HFFc6 (cell line): ENCODE measurements around the gene COQ8B. TPM values are rescaled to one million over a fixed set of nuclear protein-coding genes. Genes with fewer than 3 reads are reported as not detected.

ENCODE experiments used
- DNase-seq: peaks from one replicate; pipeline ENCODE4 v3.0.0-alpha.2; 2018
- H3K27ac Mint-ChIP-seq: 2 replicates; pipeline ENCODE4 v1.8.0; 2020; ENCODE audit warnings: mild to moderate bottlenecking, mixed read lengths
- H3K27me3 Mint-ChIP-seq: 2 replicates; pipeline ENCODE4 v1.8.0; 2021; ENCODE audit warnings: mild to moderate bottlenecking, moderate library complexity, mixed read lengths; ENCODE audit not compliant: insufficient read depth
- H3K36me3 Mint-ChIP-seq: 2 replicates; pipeline ENCODE4 v1.8.0; 2021; ENCODE audit warnings: low read depth, mixed read lengths
- H3K4me1 Mint-ChIP-seq: 2 replicates; pipeline ENCODE4 v1.8.0; 2020; ENCODE audit warnings: low read depth, mixed read lengths
- H3K4me3 Mint-ChIP-seq: 2 replicates; pipeline ENCODE4 v1.8.0; 2020; ENCODE audit warnings: mild to moderate bottlenecking, moderate library complexity, mixed read lengths
- H3K9me3 Mint-ChIP-seq: 2 replicates; pipeline ENCODE4 v1.8.0; 2020; ENCODE audit warnings: mild to moderate bottlenecking, mixed read lengths
- total RNA-seq, 6 experiments: library from RNA; stranded (reverse); fragmentation: NEBNext Ultra II Directional; extraction: Animal tissue kit (Norgen Biotek cat#: 25700); gene quantifications; 2 replicates in 1 of 6; 3 replicates in 5 of 6; pipeline ENCODE4 v1.2.3, GENCODE V29; 2021
- TF ChIP-seq, protein P1 (sequence below): fragments of 200-600 bp; sonication (generic); IDR thresholded peaks from 2 replicates; pipeline ENCODE4 v1.5.0; 2021; ENCODE audit warnings: antibody characterized with exemption, mild to moderate bottlenecking

The COQ8B gene
- total RNA-seq, 6 experiments from 2014 or later = 19.8 to 28.6 (median 23.6) TPM

GRCh38 chr19:40685016-40685526 lies 31.6 kb downstream of the COQ8B start:
- H3K27me3 Mint-ChIP-seq = peaks cover 3% of the 10 kb centered on the region
- TF ChIP-seq, protein P1, sequence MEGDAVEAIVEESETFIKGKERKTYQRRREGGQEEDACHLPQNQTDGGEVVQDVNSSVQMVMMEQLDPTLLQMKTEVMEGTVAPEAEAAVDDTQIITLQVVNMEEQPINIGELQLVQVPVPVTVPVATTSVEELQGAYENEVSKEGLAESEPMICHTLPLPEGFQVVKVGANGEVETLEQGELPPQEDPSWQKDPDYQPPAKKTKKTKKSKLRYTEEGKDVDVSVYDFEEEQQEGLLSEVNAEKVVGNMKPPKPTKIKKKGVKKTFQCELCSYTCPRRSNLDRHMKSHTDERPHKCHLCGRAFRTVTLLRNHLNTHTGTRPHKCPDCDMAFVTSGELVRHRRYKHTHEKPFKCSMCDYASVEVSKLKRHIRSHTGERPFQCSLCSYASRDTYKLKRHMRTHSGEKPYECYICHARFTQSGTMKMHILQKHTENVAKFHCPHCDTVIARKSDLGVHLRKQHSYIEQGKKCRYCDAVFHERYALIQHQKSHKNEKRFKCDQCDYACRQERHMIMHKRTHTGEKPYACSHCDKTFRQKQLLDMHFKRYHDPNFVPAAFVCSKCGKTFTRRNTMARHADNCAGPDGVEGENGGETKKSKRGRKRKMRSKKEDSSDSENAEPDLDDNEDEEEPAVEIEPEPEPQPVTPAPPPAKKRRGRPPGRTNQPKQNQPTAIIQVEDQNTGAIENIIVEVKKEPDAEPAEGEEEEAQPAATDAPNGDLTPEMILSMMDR = no peak
- H3K27ac Mint-ChIP-seq = no peak overlapping the region
- no peak overlapping the region for H3K4me3 Mint-ChIP-seq
- H3K9me3 Mint-ChIP-seq = no peaks in the 10 kb centered on the region
- DNase-seq = no peak
- H3K4me1 Mint-ChIP-seq = no peaks in the 10 kb centered on the region
- H3K36me3 Mint-ChIP-seq = peaks cover 35% of the 10 kb centered on the region

DNA sequence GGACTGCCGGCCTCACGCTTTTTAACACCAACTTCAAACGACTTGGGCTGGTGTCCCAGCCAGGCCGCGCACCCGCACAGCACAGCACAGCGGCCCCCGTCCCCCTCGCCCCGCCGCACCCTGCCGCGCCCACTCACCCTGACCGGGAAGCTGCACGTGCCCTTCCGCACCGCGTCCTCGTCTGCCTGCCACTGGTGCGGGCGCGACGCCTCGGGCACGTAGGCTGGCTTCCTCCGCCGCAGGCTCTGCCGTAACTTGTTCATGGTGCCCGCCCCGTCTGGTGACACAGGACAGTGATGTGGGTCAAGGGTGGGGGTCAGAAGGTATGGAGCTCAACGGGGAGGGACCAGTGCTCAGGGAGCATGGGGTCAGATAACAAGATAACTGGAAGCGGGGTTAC lies 32.4 kb downstream of the COQ8B start:
- no peaks in the 10 kb centered on the region for H3K4me1 Mint-ChIP-seq
- no peak overlapping the region for H3K27ac Mint-ChIP-seq
- TF ChIP-seq, protein P1 = no peak
- DNase-seq = no peak
- H3K27me3 Mint-ChIP-seq = peaks cover 2% of the 10 kb centered on the region
- no peak overlapping the region for H3K4me3 Mint-ChIP-seq
- peaks cover 40% of the 10 kb centered on the region for H3K36me3 Mint-ChIP-seq
- H3K9me3 Mint-ChIP-seq = no peaks in the 10 kb centered on the region

DNA sequence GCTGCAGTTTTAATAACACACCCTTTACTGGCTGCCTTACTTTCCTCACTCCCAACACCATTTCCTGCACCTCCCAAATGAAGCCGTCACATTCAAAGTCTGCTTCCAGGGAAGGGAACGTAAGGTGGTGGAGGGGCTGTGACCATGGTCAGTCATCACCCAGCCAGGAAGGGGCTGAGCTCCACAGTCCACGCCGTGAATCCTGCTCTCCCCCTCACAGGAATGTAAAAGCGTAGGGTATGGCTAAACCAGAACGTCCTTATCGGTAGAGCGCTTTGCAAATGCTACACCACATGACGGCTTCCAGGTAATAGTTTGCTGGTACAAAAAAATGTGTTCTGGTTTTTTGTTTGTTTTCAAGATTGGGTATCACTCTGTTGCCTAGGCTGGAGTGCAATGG lies 33.2 kb downstream of the COQ8B start:
- H3K4me3 Mint-ChIP-seq = no peak overlapping the region
- DNase-seq = no peak
- no peak overlapping the region for H3K27ac Mint-ChIP-seq
- TF ChIP-seq, protein P1 = no peak
- peaks cover 43% of the 10 kb centered on the region for H3K36me3 Mint-ChIP-seq
- no peaks in the 10 kb centered on the region for H3K4me1 Mint-ChIP-seq
- H3K27me3 Mint-ChIP-seq = peaks cover 2% of the 10 kb centered on the region
- no peaks in the 10 kb centered on the region for H3K9me3 Mint-ChIP-seq

DNA sequence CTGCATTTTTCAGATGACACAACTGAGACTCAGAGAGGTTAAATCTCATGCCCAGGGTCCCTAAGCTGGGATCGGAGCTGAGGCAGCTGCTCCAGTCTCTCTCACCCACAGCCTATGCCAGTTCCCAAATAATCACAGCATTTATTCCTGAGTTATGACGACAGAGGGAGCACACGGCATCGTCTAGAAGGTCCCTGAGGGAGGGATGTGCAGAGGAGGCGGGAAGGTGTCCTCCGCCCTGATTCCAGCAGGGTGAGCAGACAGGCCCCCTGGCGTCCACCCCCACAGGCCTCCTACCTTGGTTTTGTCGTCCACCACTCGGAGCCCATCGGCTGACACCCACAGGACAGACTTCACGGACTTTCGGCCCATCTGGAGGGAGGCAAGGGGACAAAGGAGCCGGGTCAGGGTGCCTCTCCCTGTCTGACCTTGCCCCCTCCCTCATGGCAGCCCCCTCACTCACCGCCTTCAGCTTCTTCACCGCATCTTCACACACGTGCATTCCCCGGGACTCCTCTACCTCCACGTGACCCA lies 34.2 kb downstream of the COQ8B start:
- no peak for DNase-seq
- H3K36me3 Mint-ChIP-seq = peaks cover 50% of the 10 kb centered on the region

GRCh38 chr19:40681039-40681438 lies 35.6 kb downstream of the COQ8B start:
- TF ChIP-seq, protein P1 = no peak
- Mint-ChIP-seq H3K36me3 (peaks cover 46% of the 10 kb centered on the region), H3K27me3 (peaks cover 2% of the 10 kb centered on the region), H3K4me3 (no peak overlapping the region), H3K9me3 (no peaks in the 10 kb centered on the region), H3K4me1 (no peaks in the 10 kb centered on the region), H3K27ac (no peak overlapping the region)
- DNase-seq = no peak

More for the DNA sequence above, 34.2 kb downstream of the COQ8B start:
- Mint-ChIP-seq H3K4me1 (no peaks in the 10 kb centered on the region), H3K9me3 (no peaks in the 10 kb centered on the region), H3K27me3 (peaks cover 2% of the 10 kb centered on the region), H3K4me3 (no peak overlapping the region), H3K27ac (no peak overlapping the region)
- TF ChIP-seq, protein P1 = no peak
